NCI-H748 treated with DMSO at 0.1 percent for 48 hours (cell line): ENCODE measurements around the gene RTCA.
"Not testable (repeated sequence)": the region's sequence is repeated elsewhere in the genome, so short reads cannot be mapped to it uniquely, and the experiment has no call there.

Experiments
- DNase-seq: peaks from one replicate; lab custom pipeline; 2025; lab: John Stamatoyannopoulos, UW

The RTCA gene

GRCh38 chr1:100261686-100262085, 4.3 kb upstream of the RTCA start:
- no peak for DNase-seq

GRCh38 chr1:100264081-100264480, 1.9 kb upstream of the RTCA start:
- DNase-seq = not testable (repeated sequence)

GRCh38 chr1:100265562-100265930, 470 bp upstream of the RTCA start:
- no peak for DNase-seq

GRCh38 chr1:100266741-100267140, 725 bp downstream of the RTCA start:
- no peak for DNase-seq

- no peak for DNase-seq
Measured at GRCh38 chr1:100267284-100267683, 1.3 kb downstream of the RTCA start.

- DNase-seq = no peak
Measured at GRCh38 chr1:100268202-100268601, 2.2 kb downstream of the RTCA start.

- no peak for DNase-seq
Measured at GRCh38 chr1:100277866-100278265, 11.8 kb downstream of the RTCA start.

- DNase-seq = no peak
Measured at GRCh38 chr1:100279358-100279923, 13.4 kb downstream of the RTCA start.

GRCh38 chr1:100279954-100280682, 14.1 kb downstream of the RTCA start:
- DNase-seq = no peak

GRCh38 chr1:100284591-100284990, 18.6 kb downstream of the RTCA start:
- no peak for DNase-seq

- no peak for DNase-seq
Measured at GRCh38 chr1:100287162-100287561, 21.1 kb downstream of the RTCA start.

- DNase-seq = no peak
Measured at GRCh38 chr1:100290291-100290690, 24.3 kb downstream of the RTCA start.

- no peak for DNase-seq
Measured at GRCh38 chr1:100292711-100293110, 26.7 kb downstream of the RTCA start.

- no peak for DNase-seq
Measured at GRCh38 chr1:100296140-100296539, 30.1 kb downstream of the RTCA start.

GRCh38 chr1:100296997-100297396, 31.0 kb downstream of the RTCA start:
- not testable (repeated sequence) for DNase-seq

- no peak for DNase-seq
Measured at GRCh38 chr1:100298512-100298911, 32.5 kb downstream of the RTCA start.

- no peak for DNase-seq
Measured at GRCh38 chr1:100299521-100300222, 33.7 kb downstream of the RTCA start.

GRCh38 chr1:100300691-100301090, 34.7 kb downstream of the RTCA start:
- no peak for DNase-seq

- DNase-seq = no peak
Measured at GRCh38 chr1:100302739-100303138, 36.7 kb downstream of the RTCA start.

- no peak for DNase-seq
Measured at GRCh38 chr1:100304227-100304626, 38.2 kb downstream of the RTCA start.

- DNase-seq = no peak
Measured at GRCh38 chr1:100304921-100305320, 38.9 kb downstream of the RTCA start.

- no peak for DNase-seq
Measured at GRCh38 chr1:100305954-100306353, 39.9 kb downstream of the RTCA start.

GRCh38 chr1:100306735-100307313, 40.8 kb downstream of the RTCA start:
- DNase-seq = no peak
